Islet of Langerhans (tissue), 1 donor: Measurements from ENCODE around the gene TTC7B.

ENCODE experiments used
- FAIRE-seq: peaks from one replicate; lab custom pipeline; 2011; peaks lifted over from hg19 to GRCh38; lab: Jason Lieb, UNC

TTC7B gene

DNA sequence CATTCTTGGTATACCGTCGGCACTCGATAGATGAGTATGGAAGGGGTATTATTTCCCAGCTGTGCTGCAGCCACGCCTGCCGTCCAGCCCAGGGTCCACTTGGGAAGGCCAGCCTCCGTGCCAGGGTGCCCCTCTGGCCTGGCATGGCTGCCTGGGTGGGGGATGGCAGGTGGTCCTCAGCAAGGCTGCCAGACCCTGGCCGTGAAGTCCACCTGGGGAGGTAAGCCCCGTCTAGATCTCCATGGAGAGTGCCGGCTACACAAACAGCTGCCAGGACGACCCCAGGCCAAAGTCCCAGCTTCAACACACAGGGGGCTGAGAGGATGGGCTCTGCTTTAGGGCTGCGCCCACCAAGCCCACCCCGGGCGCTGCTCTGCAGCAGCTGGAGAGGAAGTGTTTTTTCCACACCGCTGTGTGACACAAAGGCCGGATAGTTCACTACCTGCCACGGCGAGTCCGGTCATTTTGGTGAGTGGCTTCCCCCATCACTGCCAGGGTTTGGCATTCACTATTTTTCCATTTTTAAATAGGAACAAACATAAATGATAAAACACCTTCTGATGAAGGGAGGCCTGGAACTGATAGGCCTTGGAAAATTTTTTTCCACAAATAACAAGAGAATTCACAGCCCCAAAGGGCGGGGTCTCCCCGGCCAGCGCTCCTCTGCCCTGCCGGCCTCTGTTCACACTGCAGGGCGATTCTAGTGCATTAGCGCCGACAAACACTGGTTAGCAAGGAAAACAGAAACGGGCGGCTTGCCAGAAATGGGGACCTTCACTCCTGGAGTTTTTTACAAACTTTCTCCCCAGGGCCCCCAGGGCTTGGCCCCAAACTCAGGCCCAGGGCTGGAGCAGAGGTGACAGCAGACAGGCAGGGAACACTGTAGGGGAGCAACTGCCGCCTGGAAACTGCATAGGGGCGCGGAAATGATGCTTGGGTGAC is 257.9 kb downstream of the TTC7B start:
- FAIRE-seq: no peak

DNA sequence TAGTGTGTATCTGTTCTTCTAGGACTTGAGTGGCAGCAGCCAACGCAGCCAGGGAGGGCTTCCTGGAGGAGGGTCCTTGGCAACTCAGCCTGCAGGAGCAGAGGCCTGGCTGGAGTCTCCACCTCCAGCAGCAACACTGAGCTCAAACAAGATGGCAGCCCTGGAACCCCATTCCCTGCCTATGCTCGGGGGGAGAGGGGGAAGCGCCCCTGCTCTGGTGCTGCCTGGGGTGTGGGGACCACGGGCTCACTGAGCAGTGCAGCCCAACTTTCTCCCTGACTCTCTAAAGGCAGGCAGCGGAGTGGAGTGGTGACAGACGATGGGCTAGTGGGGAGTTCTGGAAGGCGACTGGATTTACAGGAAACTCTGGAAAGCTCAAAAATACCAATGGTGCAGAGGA is 258.7 kb downstream of the TTC7B start:
- no peak for FAIRE-seq

DNA sequence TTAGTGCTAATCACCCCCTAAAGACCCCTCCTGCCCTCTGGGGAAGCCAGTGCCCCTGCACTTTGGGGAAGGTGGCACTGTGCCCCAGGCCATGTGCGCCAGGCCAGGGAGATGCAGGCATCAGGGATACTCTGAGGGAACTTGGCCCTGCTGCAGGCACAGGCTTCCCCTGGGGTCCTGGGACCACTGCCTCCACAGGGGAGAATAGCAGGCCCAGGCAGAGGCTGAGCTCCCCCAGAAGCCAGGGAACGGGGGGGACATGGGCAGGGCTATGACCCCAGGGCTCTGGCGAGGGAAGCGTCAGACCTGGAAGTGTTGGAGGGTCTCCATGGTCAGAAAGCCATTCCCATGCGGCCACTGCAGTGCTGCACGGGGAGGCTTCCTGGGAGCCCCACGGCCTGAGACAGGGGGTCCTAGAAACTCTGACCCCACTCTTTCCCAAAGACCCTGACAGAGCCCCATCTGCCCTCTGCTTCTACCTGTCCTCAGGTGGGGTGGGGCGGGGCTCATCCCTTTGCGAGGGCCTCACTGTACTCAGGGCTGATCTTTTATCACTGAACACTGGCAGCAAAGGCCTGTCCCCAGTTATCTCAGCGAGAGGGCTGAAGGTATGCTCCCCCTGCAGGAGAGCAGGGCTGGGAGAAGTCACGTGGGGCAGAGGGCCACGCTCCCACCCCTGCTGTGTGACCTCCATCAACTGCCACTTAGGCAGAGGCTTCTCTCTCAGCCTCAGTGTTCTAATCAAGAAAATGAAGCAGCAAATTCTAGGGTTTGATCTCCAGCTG is 259.4 kb downstream of the TTC7B start:
- FAIRE-seq: no peak

DNA sequence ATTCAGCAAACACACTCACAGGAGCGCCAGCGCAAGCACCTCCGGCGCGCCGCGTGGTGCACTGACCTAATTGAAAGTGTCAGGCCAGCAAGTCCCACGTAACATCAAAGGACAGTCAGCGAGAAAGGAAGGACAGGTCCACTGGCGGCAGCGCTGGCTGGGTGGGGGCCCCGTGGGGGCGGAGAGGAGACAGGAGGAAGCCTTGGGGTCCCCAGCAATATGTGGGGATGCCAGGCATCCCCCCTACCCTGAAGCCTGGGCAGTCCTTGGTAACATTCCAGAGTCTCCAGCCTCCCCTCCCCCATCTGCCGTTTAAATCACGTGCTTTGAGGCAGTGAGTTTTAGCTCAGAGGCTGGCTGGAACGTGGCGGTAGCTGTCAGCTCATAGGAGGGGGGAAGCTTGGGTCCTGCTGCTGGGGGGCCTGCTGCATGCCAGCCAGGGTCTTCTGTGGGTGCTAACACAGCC is 260.2 kb downstream of the TTC7B start:
- no peak for FAIRE-seq

DNA sequence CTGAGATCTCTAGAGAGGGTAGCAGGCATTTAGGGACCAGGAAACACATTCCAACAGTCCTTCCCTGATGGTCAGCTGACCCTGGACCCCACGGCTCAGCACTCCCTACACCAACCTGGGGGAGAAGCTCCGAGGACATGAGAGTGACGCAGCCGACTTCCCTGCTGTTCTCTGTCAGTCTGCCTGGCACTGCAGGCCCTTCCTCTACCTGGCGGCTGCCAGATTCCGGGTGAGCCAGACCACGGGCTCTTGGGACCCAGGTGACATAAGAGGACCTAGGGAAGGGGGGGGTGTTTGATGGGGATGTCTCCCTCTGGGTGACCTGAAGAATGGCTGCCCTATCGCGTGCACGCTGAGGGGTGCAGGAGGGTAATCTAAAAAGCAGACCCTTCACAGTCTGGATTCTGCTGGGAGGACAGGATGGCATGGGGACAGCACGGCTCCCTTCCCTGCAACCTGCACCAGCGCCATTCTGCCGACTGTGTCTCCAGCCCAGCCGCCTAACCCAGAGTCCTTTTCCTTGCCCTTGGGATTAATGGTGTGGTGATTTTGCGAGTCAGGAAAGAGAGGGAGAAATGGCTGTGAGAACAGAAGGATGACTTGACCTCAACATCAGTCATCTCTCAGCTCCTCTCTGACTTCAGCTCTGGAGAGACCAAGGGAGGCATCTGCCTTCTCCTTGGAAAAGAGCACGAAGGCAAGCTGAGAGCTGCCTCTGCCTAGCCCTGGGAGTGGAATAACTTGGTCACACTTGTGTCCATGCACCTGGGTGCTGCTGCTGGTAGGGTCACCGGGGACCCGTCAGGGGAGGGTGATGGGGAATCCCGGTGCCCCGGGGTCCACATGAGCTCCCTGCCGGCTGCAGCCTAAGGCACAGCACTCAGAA is 260.9 kb downstream of the TTC7B start:
- no peak for FAIRE-seq

DNA sequence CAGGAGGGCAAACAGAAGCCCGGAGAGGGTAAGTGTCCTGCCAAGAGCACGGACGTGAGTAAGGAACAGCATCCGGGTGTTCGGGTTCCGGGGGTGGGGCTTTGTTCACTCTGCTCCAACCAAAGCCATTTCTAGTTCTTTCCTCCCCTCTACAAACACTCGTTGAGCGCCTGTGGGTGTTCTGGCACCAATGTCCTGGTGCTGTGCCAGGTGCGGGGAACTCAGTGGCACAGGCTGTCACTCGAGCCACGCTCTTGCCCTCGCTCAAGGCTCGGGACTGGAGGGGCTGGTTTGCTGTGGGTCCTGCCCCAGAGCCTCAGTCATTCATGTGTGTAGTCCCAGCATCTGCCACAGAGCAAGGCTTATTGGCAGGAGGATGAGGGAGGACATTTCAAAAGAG is 261.9 kb downstream of the TTC7B start:
- no peak for FAIRE-seq

DNA sequence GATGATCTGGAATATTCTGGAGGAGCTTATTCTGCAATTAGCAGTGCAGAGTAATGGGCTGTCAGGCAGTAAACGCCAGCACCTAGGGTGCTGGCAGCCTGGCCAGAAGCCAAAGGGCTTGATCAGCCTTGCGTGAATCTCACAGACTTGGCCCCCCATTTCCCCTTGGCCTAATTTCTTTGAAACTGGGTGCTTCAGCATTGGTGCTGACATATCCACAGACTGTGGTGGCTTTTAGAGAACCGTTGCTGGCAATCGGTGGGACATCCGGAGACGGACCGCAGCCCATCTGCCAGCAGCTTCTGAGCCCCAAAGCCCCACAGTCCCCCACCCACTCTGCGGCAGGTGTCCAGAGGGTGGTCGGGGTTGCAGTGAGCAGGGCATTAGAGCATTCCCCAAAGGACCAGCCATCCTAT is 262.3 kb downstream of the TTC7B start:
- FAIRE-seq: no peak

DNA sequence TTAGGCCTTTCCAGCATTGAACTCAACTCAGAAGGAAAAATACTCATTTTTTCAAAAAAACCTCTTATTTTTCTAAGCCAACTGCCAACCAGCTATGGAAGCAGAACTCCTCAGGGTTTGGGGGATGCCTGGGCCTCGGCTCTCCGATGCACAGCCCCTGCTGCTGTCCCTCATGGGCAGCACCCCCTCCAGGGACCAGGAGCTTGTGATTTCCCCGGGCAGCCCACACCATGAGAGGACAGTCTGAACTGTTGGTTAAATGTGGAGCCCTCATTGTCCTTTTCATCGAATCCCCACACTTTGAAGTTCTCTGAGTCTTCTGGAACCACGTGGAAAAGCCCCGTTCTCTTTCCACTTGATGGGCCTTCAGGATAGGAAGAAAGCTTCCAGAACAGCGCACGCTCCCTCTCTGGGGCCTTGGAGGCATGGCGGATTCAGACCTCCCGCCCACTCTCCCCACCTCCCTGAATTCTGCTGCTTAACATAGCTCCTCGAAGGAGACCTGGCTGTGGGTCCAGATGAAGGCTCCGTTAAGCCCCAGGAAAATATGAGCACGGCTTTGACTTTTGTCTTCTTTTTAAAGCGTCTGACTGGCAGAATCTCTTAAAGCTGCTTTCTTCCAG is 262.8 kb downstream of the TTC7B start:
- FAIRE-seq: no peak

DNA sequence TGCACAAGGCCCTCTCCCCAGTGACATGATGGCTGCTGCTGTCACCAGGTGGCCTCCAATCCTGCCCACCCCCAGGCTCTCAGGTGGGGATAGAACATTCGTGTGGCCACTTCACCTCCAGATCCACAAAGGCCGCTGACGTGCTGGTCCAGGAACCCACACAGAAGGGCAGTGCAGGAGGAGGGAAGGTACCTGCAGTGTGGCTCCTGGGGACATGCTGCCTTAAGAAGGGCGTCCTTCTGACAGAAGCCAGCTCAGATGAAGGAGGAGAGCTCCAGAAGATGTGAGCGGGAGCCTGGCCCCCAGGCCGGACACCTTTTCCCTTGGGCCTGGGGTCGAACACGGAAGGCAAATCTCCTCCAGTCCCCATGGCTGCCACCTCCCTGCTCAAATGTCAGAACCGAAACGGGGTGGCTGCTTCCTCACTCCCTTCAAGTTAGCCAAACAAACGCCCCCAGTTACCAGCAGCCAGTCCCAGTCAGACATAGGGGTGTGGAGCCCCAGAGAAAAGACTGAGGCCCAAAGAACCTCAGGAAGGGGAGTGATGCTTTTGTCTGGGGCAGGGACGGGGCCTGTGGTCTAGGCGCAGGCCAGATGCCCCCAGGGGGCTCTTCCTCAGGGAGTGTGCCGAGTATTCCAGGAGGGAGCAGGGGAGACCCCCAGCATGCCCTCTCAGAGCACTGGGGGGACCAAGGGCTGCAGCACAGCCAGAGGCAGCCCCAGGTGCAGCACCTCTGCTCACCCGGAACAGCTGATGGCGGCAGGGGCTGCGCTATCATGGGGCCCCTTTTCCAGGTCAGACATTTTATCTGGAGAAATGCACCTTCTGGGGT is 263.5 kb downstream of the TTC7B start:
- FAIRE-seq: no peak

DNA sequence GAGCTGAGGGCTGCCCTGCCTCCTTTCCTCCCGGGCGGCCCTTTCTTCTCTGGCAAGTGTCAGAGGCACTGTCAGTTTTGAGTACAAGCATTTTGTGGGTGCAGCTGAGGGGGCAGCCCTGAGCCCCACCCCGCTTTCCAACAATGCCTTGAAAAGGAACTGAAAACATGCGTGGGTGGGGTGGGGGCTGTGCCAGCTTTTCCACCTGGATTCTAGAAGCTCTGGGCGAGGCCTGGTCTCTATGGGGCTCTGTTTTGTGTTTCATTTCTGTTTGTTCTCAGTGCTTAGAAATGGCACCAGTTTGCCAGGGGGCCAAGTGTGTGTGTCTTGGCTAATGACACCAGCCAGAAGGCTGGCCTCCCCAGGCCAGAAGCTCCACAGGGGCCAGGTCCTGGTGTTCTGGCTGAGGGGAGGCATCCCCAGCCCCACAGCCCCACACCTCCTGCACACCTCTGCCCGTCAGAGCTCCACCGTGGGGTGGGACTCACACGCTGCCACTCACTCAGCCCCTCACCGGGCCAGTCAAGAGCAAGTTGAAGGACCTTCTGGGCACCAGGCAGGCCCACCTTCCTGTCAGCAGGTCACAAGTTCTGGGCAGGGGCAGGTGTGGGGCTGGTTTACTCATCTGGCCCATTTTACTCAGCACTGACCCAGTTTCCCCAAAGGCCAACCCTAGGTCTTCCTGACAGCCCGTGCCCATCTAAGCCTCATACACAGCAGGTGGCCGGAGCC is 264.3 kb downstream of the TTC7B start:
- no peak for FAIRE-seq

DNA sequence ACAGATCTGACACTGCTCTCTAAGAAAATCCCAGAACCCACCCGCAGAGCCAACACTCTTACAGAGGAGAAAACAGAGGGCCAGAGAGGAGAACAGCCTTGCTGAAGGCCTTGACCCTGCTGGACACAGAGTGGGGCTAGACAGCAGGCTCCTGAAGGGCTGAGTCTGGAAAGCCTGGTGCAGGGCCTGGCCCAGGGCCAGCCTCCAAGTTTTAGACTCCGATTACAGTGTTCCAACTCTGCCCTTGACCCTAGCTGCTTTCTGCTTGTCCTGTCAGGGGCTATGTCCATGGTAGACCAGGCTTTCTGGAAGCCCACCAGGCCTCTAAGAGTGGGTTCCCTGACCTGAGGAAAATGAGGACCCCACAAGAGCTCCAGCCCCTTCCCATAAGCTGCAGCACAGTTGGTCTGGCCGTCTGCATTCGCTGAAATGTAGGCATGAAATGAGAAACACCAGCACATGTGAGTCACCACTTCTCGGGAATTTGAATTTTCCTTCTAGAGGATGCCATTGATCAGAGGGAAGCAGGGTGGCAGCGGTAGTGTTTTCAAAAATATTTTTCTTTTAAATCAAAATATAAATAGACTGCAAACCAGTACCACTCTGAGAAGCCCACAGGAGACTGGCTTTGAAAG is 265.0 kb downstream of the TTC7B start:
- FAIRE-seq: no peak

DNA sequence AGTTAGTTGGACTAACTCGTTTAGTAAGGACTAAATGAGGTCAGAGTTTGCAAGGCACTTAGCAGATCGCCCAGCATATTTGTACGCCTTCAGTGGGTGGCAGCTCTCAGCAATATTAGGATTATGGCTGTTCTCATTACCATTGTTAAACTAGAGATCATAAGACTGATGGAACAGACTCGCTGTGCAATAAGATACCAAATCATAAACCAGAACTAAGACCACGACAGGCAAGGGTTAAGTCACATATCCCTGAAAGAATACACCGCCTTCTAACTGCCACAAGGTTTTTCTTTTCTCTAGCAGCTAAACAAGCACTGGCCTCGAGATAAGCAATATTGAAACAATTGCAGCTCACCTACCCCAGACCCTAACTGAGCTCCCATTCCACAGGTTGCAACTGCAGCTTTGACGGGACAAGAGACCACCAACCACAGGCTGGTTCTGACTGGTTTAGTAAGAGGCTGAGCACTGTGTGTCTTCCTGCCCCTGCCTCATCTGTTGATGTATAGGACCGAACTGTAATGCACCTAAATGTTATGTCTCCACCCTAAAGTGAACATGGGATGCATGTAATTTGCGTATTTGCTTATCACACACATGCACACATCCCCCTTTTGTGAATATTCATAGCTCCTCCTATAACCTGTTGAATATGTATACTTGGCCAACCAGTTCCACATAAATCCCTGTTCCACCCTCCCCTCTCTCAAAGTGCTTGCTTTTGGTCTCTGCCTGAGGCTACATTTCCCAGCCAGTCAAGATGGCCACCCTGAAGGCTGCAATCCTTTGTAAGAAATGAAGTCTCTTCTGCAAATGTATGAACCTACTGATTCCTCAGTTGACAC is 266.2 kb downstream of the TTC7B start:
- no peak for FAIRE-seq

DNA sequence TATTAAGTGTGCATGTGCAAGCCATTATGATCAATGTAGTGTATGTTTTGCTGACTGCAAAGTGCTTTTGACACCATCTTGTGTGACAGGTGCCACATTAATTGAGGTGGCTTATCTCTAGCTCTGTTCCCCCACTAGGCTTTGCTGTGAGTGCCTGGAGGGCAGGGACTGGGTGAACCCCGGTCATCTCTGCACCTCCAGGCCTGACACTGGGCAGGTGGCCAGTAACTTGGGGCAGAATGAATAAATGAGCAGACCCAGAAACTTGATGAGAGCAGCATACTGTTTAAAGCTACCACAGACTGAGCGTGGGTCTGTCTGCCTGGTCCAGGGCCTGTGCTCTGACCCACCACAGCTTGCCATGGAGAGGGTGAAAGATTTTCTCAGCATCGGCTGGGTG is 267.8 kb downstream of the TTC7B start:
- FAIRE-seq: no peak

DNA sequence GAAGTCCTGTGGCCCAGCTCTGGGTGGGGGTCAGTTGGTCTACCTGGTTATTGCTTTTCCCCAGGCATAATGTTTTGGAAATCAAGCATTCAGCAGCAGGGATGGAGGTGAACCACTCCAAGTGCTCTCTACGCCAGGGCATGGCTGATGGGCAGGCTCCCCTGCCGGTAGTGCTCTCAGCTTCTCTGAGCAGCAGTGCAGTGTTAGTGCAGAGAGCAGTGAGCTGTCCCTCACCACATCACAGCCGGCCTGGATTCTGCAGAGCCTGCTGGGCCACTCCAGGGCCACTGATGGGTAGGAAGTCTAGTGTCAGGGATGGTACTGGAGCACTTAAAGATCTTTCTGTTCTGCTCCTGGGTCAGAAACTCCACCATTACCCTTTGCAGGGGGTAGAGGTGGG is 268.3 kb downstream of the TTC7B start:
- no peak for FAIRE-seq

DNA sequence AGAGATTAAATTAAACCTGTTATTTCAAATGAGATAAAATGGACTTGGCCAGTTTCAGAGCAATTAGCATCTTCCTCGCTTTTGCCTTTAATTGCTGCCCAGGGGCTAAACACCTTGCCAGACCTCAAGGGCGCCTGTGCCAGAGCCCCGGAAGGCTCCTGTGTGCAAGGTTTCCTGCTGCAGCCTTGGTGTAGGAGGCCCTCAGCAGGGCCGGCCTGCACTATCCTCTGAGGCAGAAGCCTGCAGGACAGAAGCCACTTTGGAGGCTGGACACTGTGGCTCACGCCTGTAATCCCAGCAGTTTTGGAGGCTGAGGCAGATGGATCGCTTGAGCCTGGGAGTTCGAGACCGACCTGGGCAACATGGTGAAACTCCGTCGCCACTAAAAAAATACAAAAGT is 269.0 kb downstream of the TTC7B start:
- no peak for FAIRE-seq

DNA sequence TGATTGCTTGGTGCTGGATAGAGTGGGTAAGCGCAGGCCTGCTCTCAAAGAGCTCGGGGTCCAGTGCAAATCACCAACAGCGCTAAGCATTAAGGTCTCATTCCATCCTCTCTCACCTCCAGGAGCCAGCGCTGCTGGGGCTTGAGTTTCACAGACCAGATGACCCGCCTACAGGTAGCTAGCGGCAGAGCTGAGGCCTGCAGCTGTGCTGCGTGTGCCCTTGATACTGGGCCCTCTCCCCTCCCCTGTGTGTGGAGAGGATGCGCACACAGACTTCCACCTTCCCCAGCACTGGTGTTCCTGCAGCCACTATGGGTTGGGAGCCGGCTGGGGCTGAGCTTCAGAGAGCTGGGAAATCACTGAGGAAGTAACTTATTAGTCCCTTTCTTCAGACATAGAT is 269.5 kb downstream of the TTC7B start:
- FAIRE-seq: no peak

DNA sequence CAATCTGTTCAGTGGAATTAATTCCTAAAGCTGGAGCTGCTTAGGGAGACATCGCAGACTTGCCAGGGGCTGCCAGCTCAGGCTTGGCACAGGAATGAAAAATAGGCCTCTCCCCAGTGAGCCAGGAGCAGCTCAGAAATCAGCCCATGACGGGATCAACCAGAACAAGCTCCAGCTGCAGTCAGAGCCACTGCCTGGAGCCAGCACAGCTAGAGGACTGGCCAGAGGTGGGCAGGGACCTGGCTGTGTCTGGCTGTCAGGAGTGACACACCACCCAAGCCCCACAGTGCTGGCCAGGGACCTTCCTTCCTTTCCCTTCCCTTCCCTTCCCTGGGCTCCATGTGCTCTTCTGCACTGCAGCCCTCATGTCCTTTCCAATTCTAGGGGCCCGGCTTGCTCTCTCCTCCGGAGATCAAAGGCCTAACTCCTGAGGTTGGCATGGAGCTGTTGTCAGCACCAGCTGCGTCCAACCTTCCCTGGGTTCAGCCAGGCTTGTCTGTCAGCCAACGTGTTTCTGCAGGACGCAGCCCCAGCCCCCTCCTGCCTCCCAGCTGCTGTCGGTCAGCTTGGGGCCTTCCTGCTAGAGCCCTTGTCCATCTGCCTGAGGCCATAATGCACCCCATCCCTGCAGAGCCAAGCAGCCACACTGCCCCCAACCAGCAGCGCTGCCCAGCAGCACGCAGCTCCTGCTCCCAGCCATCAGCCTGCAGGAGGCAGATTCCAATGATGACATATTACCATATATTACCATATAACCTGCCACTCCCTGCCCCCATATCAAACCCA is 270.1 kb downstream of the TTC7B start:
- FAIRE-seq: no peak

DNA sequence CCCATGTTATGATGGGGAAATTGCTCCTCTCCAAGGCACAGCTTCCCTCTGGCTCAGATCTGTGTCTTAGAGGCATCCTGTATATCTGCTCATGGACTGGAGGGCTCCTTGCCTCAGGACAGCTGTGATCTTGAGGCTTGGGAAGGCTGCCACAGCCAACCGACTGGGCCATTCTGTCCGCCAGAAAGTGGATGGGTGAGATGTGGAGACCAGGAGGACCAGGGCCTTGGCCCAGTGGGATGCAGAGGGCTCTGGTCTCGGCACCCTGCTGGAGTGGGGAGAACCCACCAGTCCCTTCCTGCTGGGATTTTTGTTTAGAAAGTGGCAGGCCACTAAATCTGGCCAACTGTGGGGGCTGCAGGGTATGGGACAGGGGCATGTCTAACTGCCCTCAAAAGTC is 270.8 kb downstream of the TTC7B start:
- FAIRE-seq: no peak
